ENCODE results near the gene MCEMP1. TPM values are rescaled to one million over a fixed set of nuclear protein-coding genes. Genes with fewer than 3 reads are reported as not detected.

Gene MCEMP1
- total RNA-seq, 1 donor from 2014 or later, result 0.14 TPM

- no peak for DNase-seq (ENCODE audit: low spot score)
Measured at GRCh38 chr19:7670790-7671189, 6.1 kb upstream of the MCEMP1 start.

GRCh38 chr19:7672522-7672921 lies 4.4 kb upstream of the MCEMP1 start:
- no peak for DNase-seq (ENCODE audit: low spot score)

- DNase-seq (ENCODE audit: low spot score), result peak; percentile 36
Measured at GRCh38 chr19:7674010-7675005, 2.6 kb upstream of the MCEMP1 start.

- no peak for DNase-seq (ENCODE audit: low spot score)
Measured at GRCh38 chr19:7676376-7676775, 514 bp upstream of the MCEMP1 start.

- DNase-seq (ENCODE audit: low spot score), result no peak
Measured at GRCh38 chr19:7677669-7678311, 900 bp downstream of the MCEMP1 start.

- DNase-seq (ENCODE audit: low spot score), result no peak
Measured at GRCh38 chr19:7678971-7679751, 2.3 kb downstream of the MCEMP1 start.

- no peak for DNase-seq (ENCODE audit: low spot score)
Measured at GRCh38 chr19:7679771-7680605, 3.1 kb downstream of the MCEMP1 start.

GRCh38 chr19:7680606-7681339 lies 3.9 kb downstream of the MCEMP1 start, which contains the start of gene TRAPPC5:
TRAPPC5 (plus strand) TSS chr19:7680833; CDS start chr19:7682254, 1,421 bp downstream.
- DNase-seq (ENCODE audit: low spot score), result peak; percentile 91

GRCh38 chr19:7681340-7682174 lies 4.7 kb downstream of the MCEMP1 start:
- peak; percentile 82 for DNase-seq (ENCODE audit: low spot score)

GRCh38 chr19:7682175-7682855 lies 5.4 kb downstream of the MCEMP1 start:
- DNase-seq (ENCODE audit: low spot score), result no peak

- no peak for DNase-seq (ENCODE audit: low spot score)
Measured at GRCh38 chr19:7685546-7686445, 8.9 kb downstream of the MCEMP1 start.

- no peak for DNase-seq (ENCODE audit: low spot score)
Measured at GRCh38 chr19:7687177-7687576, 10.3 kb downstream of the MCEMP1 start.

GRCh38 chr19:7689165-7689564 lies 12.3 kb downstream of the MCEMP1 start:
- no peak for DNase-seq (ENCODE audit: low spot score)

GRCh38 chr19:7690779-7691258 lies 13.9 kb downstream of the MCEMP1 start:
- no peak for DNase-seq (ENCODE audit: low spot score)

GRCh38 chr19:7691497-7691896 lies 14.6 kb downstream of the MCEMP1 start:
- no peak for DNase-seq (ENCODE audit: low spot score)

GRCh38 chr19:7692417-7693088 lies 15.7 kb downstream of the MCEMP1 start:
- no peak for DNase-seq (ENCODE audit: low spot score)

- DNase-seq (ENCODE audit: low spot score), result no peak
Measured at GRCh38 chr19:7694499-7694898, 17.6 kb downstream of the MCEMP1 start.

Measured in mucosa of gallbladder (tissue), 1 donor.